ENCODE results near the gene MRPL49. TPM values are rescaled to one million over a fixed set of nuclear protein-coding genes. Genes with fewer than 3 reads are reported as not detected.

MRPL49 gene
- total and polyA plus RNA-seq, 9 of the 15 experiments (the other 6 are each of a cell fraction or from before 2014, with no cell fraction given) = 74.3 to 132 (median 91.2) TPM

GRCh38 chr11:65083834-65084597 is 38.1 kb upstream of the MRPL49 start, which contains the start of the genes CDCA5 and ZFPL1 (continued):
- TF ChIP-seq ZBTB11 (CRISPR knock-in tag; IDR thresholded peaks at IDR 0.05) (peak; percentile 74 to 96 (median 87); a peak in 5 of 6 replicates), E2F4 (CRISPR knock-in tag; IDR thresholded peaks at IDR 0.05; ENCODE audit: low read depth) (peak; percentile 100), ZNF12 (CRISPR knock-in tag; IDR thresholded peaks at IDR 0.05) (0 out of 2 replicates have a peak, but pooled peaks have one; percentile 76), ZNF384 (IDR thresholded peaks at IDR 0.05; ENCODE audit: low read depth, low read length) (peak; percentile 47; the same call in 1 of the 2 replicates), GABPA (tag; conservative IDR thresholded peaks at IDR 0.05; ENCODE audit: low read depth) (peak; percentile 99), WHSC1 (IDR thresholded peaks at IDR 0.05; ENCODE audit: low read length) (no peak), TARDBP (IDR thresholded peaks at IDR 0.05) (peak; percentile 13; the same call in 1 of the 2 replicates), ETV5 (CRISPR knock-in tag; IDR thresholded peaks at IDR 0.05; ENCODE audit: low read depth) (peak; percentile 87), ZBTB17 (CRISPR knock-in tag; IDR thresholded peaks at IDR 0.05) (peak; percentile 77), ZBTB34 (CRISPR knock-in tag; IDR thresholded peaks at IDR 0.05) (no peak), GMEB1 (CRISPR knock-in tag; IDR thresholded peaks at IDR 0.05) (peak; percentile 85), ZBTB9 (CRISPR knock-in tag; IDR thresholded peaks at IDR 0.05) (peak; percentile 81; the same call in 1 of the 2 replicates), FUS (optimal IDR thresholded peaks at IDR 0.05; ENCODE audit: low read depth, low read length) (no peak), MAZ (CRISPR knock-in tag; conservative IDR thresholded peaks at IDR 0.05 in 1 of 2, IDR thresholded peaks at IDR 0.05 in 1 of 2) (peak; percentile 72 to 89)
